Stimulated activated CD4-positive, alpha-beta T cell treated with anti-CD3 and anti-CD28 coated beads, Interleukin-2, amount 100 ng/mL, for 24 hours (primary cell): Measurements from ENCODE around the gene EPHA4.

Experiments used
- DNase-seq, 2 donors: peaks; one replicate each; pipeline ENCODE4 v3.0.0-alpha.2; 2020

EPHA4 gene

GRCh38 chr2:221571025-221571550 lies 1.0 kb downstream of the EPHA4 start:
- peak; percentile 33 to 35 for DNase-seq

- peak; percentile 15 to 27 for DNase-seq
Observed at GRCh38 chr2:221570321-221570935, 1.7 kb downstream of the EPHA4 start.

- DNase-seq, result no peak
Observed at GRCh38 chr2:221569871-221570270, 2.2 kb downstream of the EPHA4 start.

GRCh38 chr2:221569425-221569845 lies 2.7 kb downstream of the EPHA4 start:
- no peak for DNase-seq

- DNase-seq, result no peak
Observed at GRCh38 chr2:221568299-221568698, 3.8 kb downstream of the EPHA4 start.

- DNase-seq, result no peak
Observed at GRCh38 chr2:221567809-221568208, 4.3 kb downstream of the EPHA4 start.

GRCh38 chr2:221567231-221567760 lies 4.8 kb downstream of the EPHA4 start:
- DNase-seq, result no peak

GRCh38 chr2:221563270-221563985 lies 8.7 kb downstream of the EPHA4 start:
- DNase-seq, result no peak

- no peak for DNase-seq
Observed at GRCh38 chr2:221562226-221562625, 9.9 kb downstream of the EPHA4 start.

- no peak for DNase-seq
Observed at GRCh38 chr2:221561770-221562169, 10.3 kb downstream of the EPHA4 start.

GRCh38 chr2:221559991-221560390 lies 12.1 kb downstream of the EPHA4 start:
- no peak for DNase-seq

- no peak for DNase-seq
Observed at GRCh38 chr2:221558107-221558506, 14.0 kb downstream of the EPHA4 start.

- DNase-seq, result no peak
Observed at GRCh38 chr2:221555494-221555846, 16.6 kb downstream of the EPHA4 start.

GRCh38 chr2:221554769-221555493 lies 17.2 kb downstream of the EPHA4 start:
- DNase-seq, result no peak

GRCh38 chr2:221553333-221553732 lies 18.8 kb downstream of the EPHA4 start:
- no peak for DNase-seq

GRCh38 chr2:221552291-221552690 lies 19.8 kb downstream of the EPHA4 start:
- DNase-seq, result no peak

GRCh38 chr2:221551864-221552263 lies 20.2 kb downstream of the EPHA4 start:
- no peak for DNase-seq

GRCh38 chr2:221549143-221549542 lies 23.0 kb downstream of the EPHA4 start:
- no peak for DNase-seq

GRCh38 chr2:221546505-221547225 lies 25.4 kb downstream of the EPHA4 start:
- DNase-seq, result no peak

- DNase-seq, result no peak
Observed at GRCh38 chr2:221541131-221541735, 30.9 kb downstream of the EPHA4 start.

GRCh38 chr2:221539246-221539645 lies 32.9 kb downstream of the EPHA4 start:
- no peak for DNase-seq

- DNase-seq, result no peak
Observed at GRCh38 chr2:221535824-221536223, 36.3 kb downstream of the EPHA4 start.
